GM18499 (cell line): Measurements from ENCODE around the gene DSCAML1.

Source experiments
- ATAC-seq: cut with Tn5 transposase; IDR thresholded peaks from one replicate; pipeline ENCODE4 v1.9.1; 2021; ENCODE audit warnings: moderate number of reproducible peaks; ENCODE audit not compliant: insufficient read depth, unreplicated experiment

The DSCAML1 gene

GRCh38 chr11:117704395-117705100 lies 92.5 kb downstream of the DSCAML1 start:
- no peak for ATAC-seq

GRCh38 chr11:117702946-117703598 lies 93.9 kb downstream of the DSCAML1 start:
- no peak for ATAC-seq

- ATAC-seq: no peak
Observed at GRCh38 chr11:117701781-117702180, 95.2 kb downstream of the DSCAML1 start.

- ATAC-seq: no peak
Observed at GRCh38 chr11:117700551-117700950, 96.5 kb downstream of the DSCAML1 start.

- no peak for ATAC-seq
Observed at GRCh38 chr11:117697319-117697718, 99.7 kb downstream of the DSCAML1 start.

- no peak for ATAC-seq
Observed at GRCh38 chr11:117696540-117696939, 100.5 kb downstream of the DSCAML1 start.

GRCh38 chr11:117693344-117693743 lies 103.7 kb downstream of the DSCAML1 start:
- ATAC-seq: no peak

- no peak for ATAC-seq
Observed at GRCh38 chr11:117691516-117691915, 105.5 kb downstream of the DSCAML1 start.

GRCh38 chr11:117691218-117691514 lies 105.8 kb downstream of the DSCAML1 start:
- ATAC-seq: no peak

- no peak for ATAC-seq
Observed at GRCh38 chr11:117690484-117691217, 106.4 kb downstream of the DSCAML1 start.

- ATAC-seq: no peak
Observed at GRCh38 chr11:117688255-117688797, 108.7 kb downstream of the DSCAML1 start.

- ATAC-seq: no peak
Observed at GRCh38 chr11:117687776-117688175, 109.2 kb downstream of the DSCAML1 start.

GRCh38 chr11:117686711-117687110 lies 110.3 kb downstream of the DSCAML1 start:
- no peak for ATAC-seq

- no peak for ATAC-seq
Observed at GRCh38 chr11:117685566-117685965, 111.5 kb downstream of the DSCAML1 start.

- ATAC-seq: no peak
Observed at GRCh38 chr11:117684731-117685130, 112.3 kb downstream of the DSCAML1 start.

- no peak for ATAC-seq
Observed at GRCh38 chr11:117684111-117684510, 112.9 kb downstream of the DSCAML1 start.

- no peak for ATAC-seq
Observed at GRCh38 chr11:117681438-117681837, 115.6 kb downstream of the DSCAML1 start.

- no peak for ATAC-seq
Observed at GRCh38 chr11:117679461-117679860, 117.6 kb downstream of the DSCAML1 start.

- no peak for ATAC-seq
Observed at GRCh38 chr11:117678658-117679406, 118.2 kb downstream of the DSCAML1 start.

- no peak for ATAC-seq
Observed at GRCh38 chr11:117677729-117678310, 119.2 kb downstream of the DSCAML1 start.
